ENCODE measurements around the gene OR2Y1.
A peak's percentile ranks its signal among the peaks of the same experiment; 100 is the strongest.
"Not testable (repeated sequence)": the region's sequence is repeated elsewhere in the genome, so short reads cannot be mapped to it uniquely, and the experiment has no call there.

Gene OR2Y1

DNA sequence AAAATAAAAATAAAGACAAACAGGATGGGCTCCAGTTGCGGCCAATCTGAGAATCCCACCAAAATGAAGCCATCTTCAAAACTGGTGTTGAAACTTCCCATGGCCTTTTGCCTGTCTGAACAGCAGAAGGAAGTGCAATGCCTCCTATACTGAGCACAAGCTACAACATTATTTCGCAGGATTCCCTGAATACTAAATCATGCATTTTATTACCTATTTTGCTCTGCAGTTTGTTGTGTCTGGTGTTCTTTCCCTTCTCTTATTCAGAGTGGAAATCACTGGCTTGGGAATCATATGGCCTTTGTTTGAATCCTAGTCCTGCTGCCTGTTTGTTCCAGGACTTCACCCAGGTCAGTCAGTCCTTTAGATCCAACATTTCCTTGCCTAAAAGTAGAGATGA is at the start of gene OR2Y1:
TSS of gene OR2Y1 (minus strand) at position 101 of the 400 bp plus-strand sequence. CDS start at position 101, 0 bp downstream.
- no peak for DNase-seq (ENCODE audit: low read depth, low spot score)

DNA sequence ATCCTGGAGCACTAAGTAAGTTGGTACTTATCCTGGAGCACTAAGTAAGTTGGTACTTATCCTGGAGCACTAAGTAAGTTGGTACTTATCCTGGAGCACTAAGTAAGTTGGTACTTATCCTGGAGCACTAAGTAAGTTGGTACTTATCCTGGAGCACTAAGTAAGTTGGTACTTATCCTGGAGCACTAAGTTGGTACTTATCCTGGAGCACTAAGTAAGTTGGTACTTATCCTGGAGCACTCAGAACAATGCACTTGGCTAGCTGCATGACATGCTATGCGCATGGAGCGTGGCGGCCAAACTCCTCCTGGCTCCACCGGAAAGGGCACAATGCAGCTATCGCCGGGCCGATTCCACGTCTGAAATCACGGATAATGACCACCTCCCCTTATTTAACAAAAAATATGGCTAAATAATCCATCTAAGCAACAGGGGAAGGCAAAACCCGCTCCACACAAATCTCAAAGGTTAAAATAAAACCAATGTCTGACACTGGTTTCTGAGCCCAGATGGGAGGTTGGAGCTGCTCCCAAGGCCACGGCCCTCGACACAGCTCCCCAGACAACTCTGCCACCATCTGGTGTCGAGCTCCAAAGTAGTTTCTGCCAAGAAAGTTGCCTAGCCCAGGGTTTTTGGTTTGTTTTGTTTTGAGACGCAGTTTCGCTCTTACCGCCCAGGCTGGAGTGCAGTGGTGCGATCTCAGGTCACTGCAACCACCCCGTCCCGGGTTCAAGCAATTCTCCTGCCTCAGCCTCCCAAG is 49.0 kb upstream of the OR2Y1 start:
- not testable (repeated sequence) for DNase-seq (ENCODE audit: low read depth, low spot score)

GRCh38 chr5:180787711-180788431 is 48.0 kb upstream of the OR2Y1 start:
- no peak for DNase-seq (ENCODE audit: low read depth, low spot score)

GRCh38 chr5:180786531-180787398 is 46.9 kb upstream of the OR2Y1 start:
- no peak for DNase-seq (ENCODE audit: low read depth, low spot score)

DNA sequence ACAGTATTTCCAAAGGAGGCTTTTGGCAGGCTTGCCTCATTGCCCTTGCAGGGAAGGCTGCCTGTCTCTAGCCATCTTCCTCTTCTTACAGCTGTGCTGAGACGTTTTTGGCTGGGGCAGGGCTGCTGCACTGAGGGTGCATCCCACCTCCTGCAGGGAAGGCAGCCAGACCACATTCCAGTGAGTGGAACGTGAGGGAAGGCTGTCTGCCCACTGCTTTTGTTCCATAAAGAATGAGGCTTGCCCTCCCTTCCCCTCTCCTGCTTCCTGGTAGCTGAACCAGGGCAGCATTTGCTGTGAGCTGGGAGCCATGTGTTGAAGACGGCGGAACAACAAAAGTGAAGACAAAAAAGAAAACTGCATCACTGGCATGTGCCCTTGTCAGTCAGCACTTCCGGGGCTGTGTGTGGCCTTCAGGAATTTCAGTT is 46.0 kb upstream of the OR2Y1 start:
- DNase-seq (ENCODE audit: low read depth, low spot score), result no peak

- no peak for DNase-seq (ENCODE audit: low read depth, low spot score)
Measured at GRCh38 chr5:180785121-180785781, 45.4 kb upstream of the OR2Y1 start.

- DNase-seq (ENCODE audit: low read depth, low spot score), result peak; percentile 52
Measured at GRCh38 chr5:180784497-180785097, 44.7 kb upstream of the OR2Y1 start.

GRCh38 chr5:180783340-180784052 is 43.6 kb upstream of the OR2Y1 start:
- DNase-seq (ENCODE audit: low read depth, low spot score), result no peak

- DNase-seq (ENCODE audit: low read depth, low spot score), result no peak
Measured at GRCh38 chr5:180782748-180783147, 42.9 kb upstream of the OR2Y1 start.

DNA sequence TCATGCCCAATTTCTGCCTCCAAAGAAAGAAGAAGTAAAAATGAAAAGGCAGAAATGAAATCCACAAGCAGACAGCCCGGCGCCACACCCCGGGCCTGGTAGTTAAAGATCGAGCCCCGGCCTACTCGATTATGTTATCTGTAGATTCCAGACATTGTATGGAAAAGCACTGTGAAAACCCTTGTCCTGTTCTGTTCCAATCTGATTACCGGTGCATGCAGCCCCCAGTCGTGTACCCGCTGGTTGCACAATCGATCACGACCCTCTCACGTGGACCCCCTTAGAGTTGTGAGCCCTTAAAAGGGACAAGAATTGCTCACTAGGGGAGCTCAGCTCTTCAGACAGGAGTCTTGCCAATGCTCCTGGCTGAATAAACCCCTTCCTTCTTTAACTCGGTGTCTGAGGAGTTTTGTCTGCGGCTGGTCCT is 42.1 kb upstream of the OR2Y1 start:
- DNase-seq (ENCODE audit: low read depth, low spot score), result not testable (repeated sequence)

DNA sequence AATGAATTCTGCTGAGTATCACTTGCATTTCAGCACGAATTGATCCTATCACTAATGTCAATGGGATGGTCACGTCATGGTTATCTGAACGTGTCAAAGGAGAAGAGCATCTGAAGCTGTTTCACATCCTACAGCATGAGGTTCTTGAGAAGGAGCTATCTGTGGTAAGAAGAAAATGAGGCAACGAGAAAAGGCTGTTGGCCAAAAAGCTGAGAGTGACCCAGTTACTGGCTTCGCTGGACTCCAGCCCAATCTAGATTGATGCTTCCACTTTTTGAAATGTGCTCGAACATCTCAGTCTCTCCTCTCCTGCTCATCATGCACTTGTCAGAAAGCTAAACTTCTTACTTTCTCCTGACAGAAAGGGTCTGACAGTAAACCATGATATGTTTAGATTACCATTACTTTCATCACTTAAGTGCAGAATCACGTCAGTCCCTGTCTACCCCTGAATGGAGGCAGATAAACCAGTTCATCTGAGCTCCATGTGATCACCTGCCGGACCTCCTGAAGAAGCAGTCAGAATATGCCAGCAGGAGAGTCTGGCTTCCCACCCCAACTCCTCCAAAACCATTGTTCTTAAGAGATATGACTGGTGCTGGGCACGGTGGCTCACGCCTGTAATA is 40.2 kb upstream of the OR2Y1 start:
- DNase-seq (ENCODE audit: low read depth, low spot score), result no peak

- DNase-seq (ENCODE audit: low read depth, low spot score), result no peak
Measured at GRCh38 chr5:180777475-180777874, 37.6 kb upstream of the OR2Y1 start.

DNA sequence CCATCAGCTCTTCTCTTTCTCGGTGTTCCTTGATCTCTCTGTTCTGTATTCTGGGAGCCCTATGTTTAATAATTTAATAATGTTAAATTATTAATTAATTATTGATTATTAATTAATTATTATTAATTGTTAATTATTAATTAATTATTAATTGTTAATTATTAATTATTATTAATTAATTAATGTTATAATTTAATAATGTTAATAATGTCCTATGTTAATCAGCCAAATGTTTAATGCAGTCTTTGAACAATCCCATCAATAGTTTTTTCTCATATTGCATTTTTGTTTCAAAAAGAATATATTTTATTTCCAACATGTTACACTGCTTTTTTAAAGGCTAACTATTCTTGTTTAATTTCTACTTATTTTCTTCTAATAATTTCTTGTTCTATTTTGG is 36.5 kb upstream of the OR2Y1 start:
- no peak for DNase-seq (ENCODE audit: low read depth, low spot score)

DNA sequence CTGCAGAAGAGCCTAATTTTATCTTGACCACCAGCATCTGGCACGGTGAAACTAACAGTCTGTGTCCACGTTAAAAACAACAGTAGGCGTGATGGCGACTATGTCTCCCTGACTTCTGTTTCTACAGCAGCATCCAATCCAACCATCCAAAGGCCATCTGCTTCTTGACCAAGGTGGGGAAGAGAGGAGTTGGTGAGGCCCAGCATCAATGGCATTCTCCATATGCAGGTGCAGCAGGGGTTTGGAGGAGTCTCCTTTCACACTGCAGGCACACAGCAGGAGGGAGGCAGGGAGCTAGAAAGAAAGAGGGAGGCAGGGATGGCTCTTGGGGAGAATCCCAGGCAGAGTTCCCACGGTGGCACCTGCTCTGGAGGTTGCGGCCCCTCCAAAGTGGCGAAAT is 35.8 kb upstream of the OR2Y1 start:
- DNase-seq (ENCODE audit: low read depth, low spot score), result no peak

GRCh38 chr5:180771839-180772238 is 32.0 kb upstream of the OR2Y1 start:
- no peak for DNase-seq (ENCODE audit: low read depth, low spot score)

DNA sequence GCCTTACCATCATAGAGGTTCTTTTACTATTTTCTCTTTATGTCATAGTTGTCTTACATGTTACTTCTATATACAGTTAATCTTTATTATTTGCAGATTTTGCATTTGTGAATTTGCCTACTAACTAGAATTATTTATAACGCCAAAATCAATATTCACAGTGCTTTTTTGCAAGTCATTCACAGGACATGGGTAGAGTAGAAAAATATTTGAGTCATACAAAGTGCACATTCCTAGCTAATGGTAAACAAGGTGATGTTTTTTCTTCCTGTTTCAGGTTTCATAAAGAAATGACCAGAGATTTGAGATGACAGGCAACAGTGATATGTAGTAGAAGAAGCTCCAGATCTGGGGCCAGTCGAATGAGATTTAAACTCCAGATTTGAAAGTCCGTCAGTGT is 30.0 kb upstream of the OR2Y1 start:
- DNase-seq (ENCODE audit: low read depth, low spot score), result no peak

- DNase-seq (ENCODE audit: low read depth, low spot score), result no peak
Measured at GRCh38 chr5:180755601-180756000, 15.7 kb upstream of the OR2Y1 start.

DNA sequence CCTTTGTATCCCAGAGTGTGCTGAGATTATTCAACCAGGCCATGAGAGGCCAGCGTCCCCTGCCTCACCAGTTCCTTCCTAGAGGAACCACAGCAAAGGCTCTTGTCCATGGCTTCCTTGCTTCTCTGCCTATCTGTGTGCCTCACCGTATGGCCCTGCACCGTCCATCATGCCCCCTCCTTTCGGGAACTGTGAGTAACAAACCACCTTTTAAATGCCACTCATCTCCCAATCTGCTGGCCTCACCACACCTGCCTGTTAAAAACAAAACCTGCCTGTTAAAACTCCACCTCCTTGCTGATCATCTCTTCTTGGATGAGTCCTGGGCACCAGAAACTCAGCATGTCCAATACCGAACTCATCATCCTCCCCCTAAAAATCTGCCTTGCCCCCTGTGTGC is 4.4 kb upstream of the OR2Y1 start:
- DNase-seq (ENCODE audit: low read depth, low spot score), result no peak

DNA sequence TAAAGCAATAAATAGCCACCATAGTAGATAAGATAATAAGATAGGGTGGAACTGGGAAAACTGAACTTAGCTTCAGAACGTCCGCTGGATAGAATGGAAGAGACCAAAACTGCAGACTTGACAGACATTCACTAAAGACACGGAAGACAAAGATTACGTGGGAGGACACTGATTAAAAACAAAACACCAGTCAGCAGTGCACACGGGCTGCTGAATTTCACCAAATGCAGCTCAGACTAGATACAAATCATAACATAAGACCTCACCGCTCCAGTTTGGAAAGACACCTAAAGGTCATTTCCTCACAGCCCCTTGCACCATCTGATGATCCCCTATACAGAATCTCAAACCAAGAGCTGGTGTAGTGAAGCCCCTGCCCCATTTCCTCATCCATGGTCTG is 2.9 kb upstream of the OR2Y1 start:
- no peak for DNase-seq (ENCODE audit: low read depth, low spot score)

DNA sequence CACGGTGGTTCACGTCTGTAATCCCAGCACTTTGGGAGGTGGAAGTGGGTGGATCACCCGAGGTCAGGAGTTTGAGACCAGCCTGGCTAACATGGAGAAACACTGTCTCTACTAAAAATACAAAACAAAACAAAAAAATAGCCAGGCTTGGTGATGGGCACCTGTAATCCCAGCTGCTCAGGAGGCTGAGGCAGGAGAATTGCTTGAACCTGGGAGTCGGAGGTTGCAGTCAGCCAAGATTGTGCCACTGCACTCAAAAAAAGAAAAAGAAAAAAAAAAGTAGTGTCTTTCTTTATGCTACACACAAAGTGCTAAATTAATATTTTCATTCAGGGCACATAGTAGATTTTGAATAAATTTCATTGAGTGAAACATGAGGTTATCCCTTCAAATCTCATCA is 1.1 kb upstream of the OR2Y1 start:
- DNase-seq (ENCODE audit: low read depth, low spot score), result not testable (repeated sequence)
